Lung (tissue), 12 donors: ENCODE data around the gene DNASE1L2. TPM values are rescaled to one million over a fixed set of nuclear protein-coding genes. Genes with fewer than 3 reads are reported as not detected.
A peak's percentile ranks its signal among the peaks of the same experiment; 100 is the strongest.

Experiments used
- ATAC-seq: fragments of 200-7000 bp; cut with Tn5 transposase; one replicate; pipeline ENCODE4 v1.9.1; 2020; ENCODE audit warnings: moderate number of reproducible peaks; ENCODE audit not compliant: insufficient read depth, low FRiP score
- DNase-seq, 3 donors: peaks; one replicate each; pipeline ENCODE4 v3.0.0-alpha.2; 2013 to 2017
- H3K27ac ChIP-seq, 2 donors: one replicate each; pipeline ENCODE4 v1.5.1; 2013; ENCODE audit warnings: mild to moderate bottlenecking in 2 of 2, moderate library complexity in 2 of 2, control low read depth in 1 of 2, inconsistent platforms in 1 of 2, low read depth in 1 of 2, low read length in 1 of 2
- H3K27me3 ChIP-seq, 3 donors: one replicate each; pipeline ENCODE4 v1.5.1; 2013; ENCODE audit warnings: low read length in 2 of 3; ENCODE audit not compliant: control insufficient read depth in 3 of 3, insufficient read depth in 3 of 3
- H3K36me3 ChIP-seq, 4 donors: one replicate each; pipeline ENCODE4 v1.5.1; 2013; ENCODE audit warnings: low read length in 4 of 4, mild to moderate bottlenecking in 1 of 4, moderate library complexity in 1 of 4; ENCODE audit not compliant: control insufficient read depth in 4 of 4, insufficient read depth in 4 of 4
- H3K4me1 ChIP-seq, 5 donors: one replicate each; pipeline ENCODE4 v1.5.1; 2013; ENCODE audit warnings: low read length in 5 of 5, mild to moderate bottlenecking in 2 of 5, moderate library complexity in 1 of 5; ENCODE audit not compliant: control insufficient read depth in 5 of 5, insufficient read depth in 5 of 5
- H3K4me3 ChIP-seq: one replicate; pipeline ENCODE4 v1.5.1; 2013; ENCODE audit warnings: mild to moderate bottlenecking, control low read depth, moderate library complexity
- H3K9ac ChIP-seq, 2 donors: one replicate each; pipeline ENCODE4 v1.5.1; 2013; ENCODE audit warnings: low read length in 2 of 2, control low read depth in 1 of 2; ENCODE audit not compliant: insufficient read depth in 1 of 2
- H3K9me3 ChIP-seq, 4 donors: one replicate each; pipeline ENCODE4 v1.5.1; 2013; ENCODE audit warnings: low read length in 3 of 4, mild to moderate bottlenecking in 1 of 4, moderate library complexity in 1 of 4; ENCODE audit not compliant: control insufficient read depth in 4 of 4, insufficient read depth in 3 of 4
- CTCF ChIP-seq: IDR thresholded peaks from 2 replicates; pipeline ENCODE4 v1.5.1; 2012; ENCODE audit warnings: mild to moderate bottlenecking; ENCODE audit errors: control extremely low read depth, extremely low read depth
- WGBS, 2 donors: extraction: QIAGEN DNeasy Blood & Tissue Kit; methylation state at CpG; one replicate each; pipeline ENCODE4 v1.1.7; 2013; 5-methylcytosine and 5-hydroxymethylcytosine counted together
- polyA plus RNA-seq, 2 donors: library from polyadenylated mRNA; stranded (reverse); fragments of 200-250 nt; gene quantifications; one replicate each; pipeline ENCODE4 v1.2.1, GENCODE V29; 2013
- total RNA-seq, 2 donors: library from RNA; depleted of rRNA in 1 of 2; stranded (reverse); fragments of >200 nt in 1 of 2; gene quantifications; one replicate each; pipeline ENCODE4 v1.2.1, GENCODE V29; 2014 to 2021
- donor health status: control.
- donor health status: control.
- donor health status: Bipolar disorder and iron deficiency.
- donor health status: healthy.
- donor health status: DM: yes; HTN: yes; CAD: no.

The DNASE1L2 gene
- total and polyA plus RNA-seq, 4 donors, result 0.65 to 1.0 (median 0.70) TPM

GRCh38 chr16:2194852-2195321, 41.4 kb upstream of the DNASE1L2 start:
- WGBS, 2 donors, result 17 to 19% methylated on average over 10 of the region's 10 CpGs
- Histone ChIP-seq H3K36me3 (no peaks in the 10 kb centered on the region), H3K4me3 (no peak overlapping the region), H3K27me3 (peaks cover 0 to 43% (median 21%) of the 10 kb centered on the region in 3 donors), H3K9ac (no peak overlapping the region), H3K27ac (no peak overlapping the region), H3K4me1 (peaks cover 0 to 8% (median 4%) of the 10 kb centered on the region in 5 donors), H3K9me3 (no peaks in the 10 kb centered on the region)
- no peak for ATAC-seq
- DNase-seq, result peak; percentile 21 to 49 (median 36)
- peak; percentile 41 for TF ChIP-seq CTCF

GRCh38 chr16:2195322-2196161, 40.7 kb upstream of the DNASE1L2 start:
- no peaks in the 10 kb centered on the region for H3K36me3 ChIP-seq
- H3K4me3 ChIP-seq, result no peak overlapping the region
- no peak for ATAC-seq
- H3K27me3 ChIP-seq, result peaks cover 0 to 43% (median 21%) of the 10 kb centered on the region in 3 donors
- H3K27ac ChIP-seq, result no peak overlapping the region
- peaks cover 0 to 8% (median 4%) of the 10 kb centered on the region in 5 donors for H3K4me1 ChIP-seq
- no peak for TF ChIP-seq CTCF
- DNase-seq, result no peak
- WGBS, 2 donors, result 1 to 4% methylated on average over 41 to 49 of the region's 49 CpGs
- no peaks in the 10 kb centered on the region for H3K9me3 ChIP-seq
- no peak overlapping the region for H3K9ac ChIP-seq

GRCh38 chr16:2196162-2196980, 39.9 kb upstream of the DNASE1L2 start, which contains the start of gene CASKIN1:
Gene CASKIN1, minus strand, starts transcription at chr16:2196605. Its CDS starts 173 bp downstream, at chr16:2196432.
- no peak for TF ChIP-seq CTCF
- Histone ChIP-seq H3K9me3 (no peaks in the 10 kb centered on the region), H3K4me1 (peaks cover 0 to 8% (median 4%) of the 10 kb centered on the region in 5 donors), H3K9ac (no peak within 1 kb of the TSS), H3K36me3 (no peaks in the 10 kb centered on the region), H3K4me3 (no peak within 1 kb of the TSS), H3K27me3 (peaks cover 0 to 43% (median 21%) of the 10 kb centered on the region in 3 donors), H3K27ac (no peak within 1 kb of the TSS)
- 0 to 1% methylated on average over 28 to 127 of the region's 129 CpGs for WGBS, 2 donors
- peak in 1 of 3 donors; percentile 27 for DNase-seq
- no peak for ATAC-seq
